ENCODE results near the gene NME7. TPM values are rescaled to one million over a fixed set of nuclear protein-coding genes. Genes with fewer than 3 reads are reported as not detected.
"Not testable (repeated sequence)": the region's sequence is repeated elsewhere in the genome, so short reads cannot be mapped to it uniquely, and the experiment has no call there.

The NME7 gene
- total RNA-seq, 1 donor from 2014 or later = 13.4 TPM

DNA sequence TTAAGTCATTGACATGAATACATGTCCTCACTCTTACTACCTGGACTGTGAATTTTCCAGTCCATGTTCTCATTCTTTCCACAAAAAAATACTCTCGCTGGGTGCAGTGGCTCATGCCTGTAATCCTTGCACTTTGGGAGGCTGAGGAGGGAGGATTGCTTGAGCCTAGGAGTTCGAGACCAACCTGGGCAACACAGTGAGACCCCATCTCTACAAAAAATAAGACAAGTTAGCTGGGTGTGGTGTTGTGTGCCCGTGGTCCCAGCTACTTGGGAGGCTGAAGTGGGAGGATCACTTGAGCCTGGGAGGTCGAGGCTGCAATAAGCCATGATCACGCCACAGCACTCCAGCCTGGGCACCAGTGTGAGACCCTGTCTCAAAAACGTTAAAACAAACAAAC is 242.0 kb downstream of the NME7 start:
- not testable (repeated sequence) for DNase-seq

DNA sequence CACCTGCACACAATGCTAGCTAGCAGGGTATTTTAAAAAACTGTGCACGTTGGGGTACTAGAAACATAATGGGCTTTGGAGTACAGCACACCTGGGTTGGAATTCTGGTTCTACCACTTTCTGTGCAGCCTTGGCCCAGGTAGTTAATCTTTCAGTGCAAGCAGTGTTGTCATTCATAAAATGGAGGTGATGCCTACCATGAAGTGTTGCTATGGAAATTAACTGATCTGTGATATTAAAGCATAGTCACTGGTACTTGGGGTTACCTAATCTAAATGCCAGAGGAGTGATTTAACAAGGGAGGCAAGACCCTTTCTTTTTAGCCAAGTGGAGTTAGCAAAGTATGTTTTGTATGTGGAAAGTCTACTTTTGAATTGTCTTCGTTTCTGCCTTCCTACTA is 243.1 kb downstream of the NME7 start:
- DNase-seq = no peak

DNA sequence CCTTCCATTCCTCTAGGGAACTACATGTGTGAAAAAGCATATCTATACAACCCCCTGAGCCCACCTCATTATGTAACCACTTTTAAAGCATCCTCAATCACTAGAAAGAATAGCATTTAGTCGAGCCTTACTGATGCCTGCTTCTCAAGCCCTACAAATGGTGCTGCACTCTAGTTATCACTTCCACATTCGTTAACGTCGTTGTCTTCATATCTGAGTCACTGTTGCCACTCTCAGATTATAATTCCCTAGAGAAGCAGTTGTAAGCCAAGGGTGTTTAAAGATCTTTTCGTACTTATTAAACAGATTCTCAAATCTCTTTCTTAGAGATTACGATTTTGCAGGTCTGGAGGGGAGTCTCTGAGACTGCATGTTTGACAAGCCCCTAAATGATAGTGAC is 244.6 kb downstream of the NME7 start:
- DNase-seq = no peak

DNA sequence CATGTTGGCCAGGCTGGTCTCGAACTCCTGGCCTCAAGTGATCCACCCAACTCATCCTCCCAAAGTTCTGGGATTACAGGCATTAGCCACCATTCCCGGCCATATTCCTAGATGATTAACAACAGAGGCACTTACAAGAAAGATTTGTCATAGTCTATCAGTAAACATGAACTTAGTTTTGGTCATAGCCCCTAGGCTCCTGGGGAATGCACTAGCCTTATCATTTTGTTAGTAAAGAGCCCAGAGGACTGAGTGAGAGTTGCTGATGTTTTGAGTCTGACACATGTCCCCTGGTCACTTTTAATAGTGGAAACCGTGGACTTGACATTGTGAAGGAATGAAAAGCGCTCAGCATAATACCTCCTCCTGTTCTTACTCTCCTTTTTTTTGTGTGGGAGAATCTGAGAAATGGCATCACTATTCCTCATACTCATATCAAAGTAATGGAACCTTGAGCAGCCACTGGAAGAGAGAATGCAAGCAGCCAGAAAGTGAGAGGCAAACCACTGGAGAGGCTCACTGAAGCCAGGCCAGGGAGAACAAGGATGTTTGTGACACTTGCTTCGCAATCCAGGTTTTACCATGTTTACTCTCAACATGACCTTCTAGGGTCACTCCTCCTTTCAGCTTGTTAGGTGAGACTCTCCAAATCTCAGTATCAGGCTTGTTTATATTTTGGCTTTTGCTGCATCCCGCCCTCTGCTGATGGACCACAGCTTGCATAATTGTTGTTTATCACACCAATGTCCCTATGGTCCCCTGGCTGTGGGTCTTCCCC is 246.3 kb downstream of the NME7 start:
- no peak for DNase-seq

DNA sequence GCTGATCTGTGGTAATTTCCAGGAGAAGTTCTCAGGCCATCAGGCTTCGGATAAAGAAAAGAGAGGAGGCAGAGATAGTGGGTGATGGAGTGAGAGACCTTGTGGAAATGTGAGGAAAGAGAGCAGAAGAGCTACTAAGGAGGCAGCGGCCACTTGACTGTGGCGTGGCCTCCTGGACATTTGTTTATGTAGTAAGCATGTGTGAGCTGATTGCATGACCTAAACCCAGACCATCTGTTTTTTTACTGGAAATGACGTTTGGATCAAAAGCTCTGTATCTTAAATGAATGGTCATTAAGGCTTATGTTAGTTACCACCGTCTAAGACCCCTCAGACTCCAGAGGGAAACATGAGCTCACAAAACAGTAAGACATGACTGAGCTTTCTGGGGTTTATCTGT is 247.5 kb downstream of the NME7 start:
- DNase-seq = no peak

DNA sequence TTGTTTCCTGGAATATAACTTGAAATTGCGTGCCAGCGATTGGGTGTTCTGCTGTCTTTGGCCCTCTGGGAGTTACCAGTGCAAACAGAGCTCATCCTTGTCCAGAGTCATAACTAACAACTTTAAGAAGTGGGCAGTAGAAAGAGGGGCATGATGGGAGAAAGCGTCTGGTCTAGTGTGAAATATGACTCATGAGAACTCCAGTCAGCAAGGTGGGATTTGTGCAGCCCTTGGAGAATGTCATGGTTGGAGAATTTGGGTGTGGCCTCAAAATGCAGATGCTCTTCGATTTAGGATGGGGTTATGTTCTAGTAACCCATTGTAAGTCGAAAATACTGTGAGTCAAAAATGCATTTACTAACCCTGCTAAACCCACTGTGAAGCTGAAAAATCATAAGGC is 248.2 kb downstream of the NME7 start:
- no peak for DNase-seq

DNA sequence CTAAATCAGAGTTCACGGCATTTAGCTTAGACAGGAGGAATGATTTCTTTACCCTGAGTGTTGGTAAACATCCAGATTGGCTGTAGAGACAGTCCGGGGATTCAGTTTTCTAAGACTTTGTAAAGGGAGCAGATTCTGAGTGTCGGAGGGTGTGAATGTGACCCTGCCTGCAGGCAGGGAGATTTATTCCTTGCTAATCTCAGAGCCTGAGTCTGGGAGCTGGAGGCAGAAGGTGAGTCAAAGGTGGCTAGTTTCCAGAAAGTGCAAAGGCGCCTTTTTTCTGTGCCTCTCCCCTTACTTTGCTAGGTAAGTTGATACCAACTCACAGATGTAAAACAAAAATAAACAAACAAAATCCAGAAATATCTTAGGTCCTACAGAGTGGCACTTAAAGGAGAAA is 249.4 kb downstream of the NME7 start:
- no peak for DNase-seq

DNA sequence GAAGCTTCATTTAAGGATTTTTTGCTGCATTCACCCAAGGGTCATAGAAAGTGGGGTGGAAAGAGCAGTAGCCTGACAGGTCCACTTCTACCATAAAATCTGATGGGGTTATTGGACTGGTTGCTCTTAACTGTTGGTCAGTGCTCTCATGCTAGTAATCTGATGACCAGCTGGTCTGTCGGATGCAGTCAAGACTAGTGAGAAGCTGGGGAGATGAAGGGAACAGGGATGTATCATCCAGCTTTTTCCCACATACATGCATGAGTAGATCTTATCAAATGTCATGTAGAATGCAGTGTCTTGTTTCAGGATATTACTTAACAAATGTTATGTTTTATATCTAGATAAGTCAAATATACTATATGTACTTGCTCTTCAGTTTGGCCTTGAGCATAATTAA is 250.0 kb downstream of the NME7 start:
- DNase-seq = no peak

DNA sequence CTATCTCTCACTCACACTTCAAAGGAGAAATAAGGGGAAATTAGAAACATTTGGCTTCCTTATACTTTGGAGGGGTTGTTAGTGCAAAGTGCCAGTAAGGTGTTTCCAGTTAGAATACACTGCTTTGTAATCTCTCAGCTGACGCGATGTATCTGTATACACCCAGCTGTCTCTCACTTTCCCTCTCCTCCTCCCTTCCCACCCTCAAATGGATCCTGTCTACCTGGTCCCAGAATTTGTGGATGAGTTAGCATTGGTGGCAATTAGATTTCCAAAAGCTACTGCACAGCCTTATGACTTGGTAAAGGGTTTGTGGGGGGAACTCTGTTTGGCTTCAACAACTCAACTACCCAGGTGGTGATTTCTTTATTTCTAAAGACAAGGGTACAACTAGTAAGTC is 250.6 kb downstream of the NME7 start:
- DNase-seq = no peak

DNA sequence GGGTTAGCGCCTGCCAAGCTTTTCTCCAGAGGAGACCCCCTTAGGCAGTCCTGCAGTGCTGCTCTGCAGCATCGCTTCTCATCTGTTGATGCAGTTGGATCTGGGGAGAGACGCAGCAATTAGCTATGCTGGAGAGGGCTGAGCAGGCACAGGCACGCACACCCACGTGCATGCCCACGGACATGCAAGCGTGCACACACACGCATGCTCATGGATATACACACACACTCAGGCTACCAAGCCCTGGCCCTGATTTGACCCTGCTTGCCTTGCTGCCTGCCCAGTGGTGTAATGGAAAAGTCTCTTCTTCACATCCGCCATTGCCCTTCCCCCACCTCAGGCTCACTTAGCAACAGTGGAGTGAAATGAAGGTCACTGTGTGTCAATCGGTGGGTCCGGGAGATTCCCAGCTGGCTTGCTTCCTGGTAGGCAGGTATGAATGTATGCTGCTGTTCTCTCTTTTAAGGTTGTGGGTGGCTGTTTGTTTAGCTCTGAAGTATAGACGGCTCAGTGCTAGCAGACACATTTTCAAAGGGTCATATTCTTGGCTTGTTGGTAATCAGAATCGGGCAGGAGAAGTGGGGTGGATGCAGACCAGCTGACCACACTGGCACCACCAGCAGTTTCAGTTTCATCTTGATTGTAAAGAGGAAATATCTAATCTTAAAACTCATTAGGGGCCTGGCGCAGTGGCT is 251.6 kb downstream of the NME7 start:
- DNase-seq = peak; percentile 64

DNA sequence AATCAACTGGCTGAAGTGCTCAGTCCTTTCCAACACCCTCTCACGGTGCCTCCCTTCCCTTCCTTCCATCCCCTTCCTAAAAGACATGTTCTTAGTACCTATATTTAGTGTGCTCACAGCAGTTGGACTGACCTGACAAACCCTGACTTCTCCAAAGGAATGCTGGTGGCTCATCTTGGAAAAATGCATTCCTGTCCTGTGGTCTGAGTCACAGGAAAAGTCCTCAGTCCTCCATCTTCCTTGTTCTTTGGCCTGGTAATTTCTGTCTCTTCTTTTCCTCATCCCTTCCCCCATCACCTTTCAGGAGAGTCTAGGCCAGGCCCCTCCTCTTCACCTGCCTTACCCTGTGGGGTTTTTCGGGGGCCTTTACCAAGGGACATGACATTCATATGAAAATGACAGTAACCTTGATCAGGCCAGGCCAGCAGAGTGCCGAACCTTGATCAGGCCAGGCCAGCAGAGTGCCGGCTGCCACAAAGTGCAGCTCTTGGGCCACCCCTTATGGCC is 253.9 kb downstream of the NME7 start:
- no peak for DNase-seq

DNA sequence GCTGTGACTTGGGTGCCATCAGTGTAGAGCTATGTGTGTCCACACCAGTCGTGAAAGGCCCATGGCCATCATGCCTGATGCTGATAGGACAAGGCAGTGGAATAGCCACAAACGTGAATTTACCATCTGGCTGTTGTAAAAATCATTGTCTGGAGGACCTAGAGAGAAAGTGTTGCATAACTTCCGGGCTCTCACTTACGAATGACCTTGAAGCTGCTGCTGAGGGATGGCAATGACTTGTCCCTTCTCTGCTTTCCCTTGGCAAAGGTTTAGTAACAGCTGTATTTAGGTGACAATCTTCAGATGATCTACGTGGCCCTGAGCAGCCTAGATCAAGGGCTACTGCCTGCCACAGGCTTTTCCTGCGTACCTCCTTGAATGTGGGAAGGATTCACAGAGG is 255.4 kb downstream of the NME7 start:
- no peak for DNase-seq

DNA sequence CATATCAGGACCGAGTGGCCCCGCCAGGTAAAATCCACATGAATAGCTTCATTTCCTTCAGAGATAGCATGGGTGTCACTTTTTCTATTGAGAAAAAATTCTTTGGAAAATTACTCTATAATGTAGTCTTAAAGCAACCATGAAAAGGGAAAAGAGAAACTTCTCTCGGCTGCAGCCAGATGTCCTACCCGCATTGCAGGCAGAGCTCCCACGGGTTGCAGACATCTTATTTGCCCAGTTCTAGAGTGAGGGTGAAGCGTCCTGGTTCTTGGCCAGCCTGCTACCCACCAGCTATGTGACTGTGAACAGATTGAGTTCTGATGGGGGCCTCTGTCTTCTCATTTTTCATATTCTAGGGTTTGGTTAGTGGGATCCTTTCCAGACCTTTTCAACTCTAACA is 256.1 kb downstream of the NME7 start:
- DNase-seq = no peak

DNA sequence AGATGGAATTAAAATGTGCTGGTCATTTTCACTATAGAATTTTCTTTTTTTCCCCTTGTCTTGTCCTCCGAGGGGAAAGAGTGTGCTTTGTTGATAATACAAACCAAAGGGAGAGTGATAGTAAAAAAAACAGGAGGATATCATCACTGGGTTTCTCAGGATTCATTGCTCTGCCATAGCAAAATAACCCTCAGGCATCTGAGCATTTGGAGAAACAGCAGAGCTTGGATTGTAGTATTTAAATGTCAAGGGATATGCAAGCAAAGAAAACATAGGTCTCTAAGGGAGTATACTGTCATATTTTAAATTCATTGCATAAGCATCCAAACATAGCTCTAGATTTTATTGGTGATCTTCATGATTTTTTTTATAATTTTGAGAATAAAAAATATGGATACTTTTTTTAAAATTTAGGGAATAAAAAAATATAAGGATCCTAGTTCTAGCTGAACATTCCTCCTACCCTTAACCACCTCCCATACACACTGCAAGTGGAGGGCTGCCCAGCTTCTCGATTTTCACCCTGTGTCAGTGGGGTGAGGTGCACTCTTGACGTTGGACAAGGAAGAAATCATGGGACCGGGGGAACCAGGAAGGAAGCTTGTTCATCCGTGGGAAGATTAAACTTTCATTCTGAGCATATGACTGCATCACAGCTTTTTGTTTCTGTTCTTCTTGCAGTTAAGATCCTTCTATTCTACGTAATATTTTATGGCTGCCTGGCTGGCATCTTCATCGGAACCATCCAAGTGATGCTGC is 256.7 kb downstream of the NME7 start:
- no peak for DNase-seq

DNA sequence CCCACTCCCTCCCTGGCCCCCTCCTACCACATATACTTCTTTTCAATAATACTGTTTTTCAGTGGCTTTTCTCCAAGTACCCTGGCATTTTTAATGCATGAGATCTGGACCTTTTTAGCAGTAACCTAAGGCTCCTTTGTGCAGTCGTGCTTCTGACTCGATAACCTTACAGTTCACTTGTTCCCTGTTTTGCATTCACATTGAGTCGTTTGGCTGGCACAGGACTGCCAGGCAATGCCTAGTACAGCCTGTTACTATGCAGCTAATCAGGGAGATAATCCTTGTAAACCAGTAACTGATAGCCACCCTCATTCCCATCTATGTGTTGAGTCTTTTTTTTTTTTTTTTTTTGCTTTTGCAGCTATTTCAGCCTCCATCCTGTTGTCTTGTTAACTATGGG is 257.4 kb downstream of the NME7 start:
- DNase-seq = no peak

DNA sequence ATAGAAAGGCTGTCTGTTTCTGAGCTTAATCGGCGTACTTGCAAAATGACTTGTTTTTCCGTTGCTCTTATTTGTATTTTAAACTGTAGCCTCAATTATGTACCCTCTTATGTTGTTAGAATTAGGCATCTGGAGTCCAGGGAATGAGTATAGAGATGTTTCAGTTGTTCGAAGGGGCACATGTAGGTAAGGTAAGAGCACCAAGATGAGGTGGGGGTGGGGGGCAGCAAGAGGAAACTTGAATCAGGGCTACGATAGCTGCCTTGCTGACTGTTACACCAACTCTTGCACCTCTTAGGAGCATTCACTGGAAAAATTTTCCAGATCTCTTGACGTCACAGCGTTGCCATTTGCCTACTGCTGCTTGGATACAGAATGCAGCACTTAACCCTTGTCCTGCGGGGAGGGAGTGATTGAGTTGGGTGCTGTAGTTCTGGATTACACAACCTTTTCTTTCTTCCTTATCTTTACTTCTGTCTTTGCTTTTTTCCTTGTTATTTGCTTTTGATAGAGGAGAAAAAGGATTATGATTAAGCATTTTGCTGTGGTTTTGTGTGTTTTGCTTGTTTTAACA is 257.9 kb downstream of the NME7 start:
- DNase-seq = peak; percentile 78

DNA sequence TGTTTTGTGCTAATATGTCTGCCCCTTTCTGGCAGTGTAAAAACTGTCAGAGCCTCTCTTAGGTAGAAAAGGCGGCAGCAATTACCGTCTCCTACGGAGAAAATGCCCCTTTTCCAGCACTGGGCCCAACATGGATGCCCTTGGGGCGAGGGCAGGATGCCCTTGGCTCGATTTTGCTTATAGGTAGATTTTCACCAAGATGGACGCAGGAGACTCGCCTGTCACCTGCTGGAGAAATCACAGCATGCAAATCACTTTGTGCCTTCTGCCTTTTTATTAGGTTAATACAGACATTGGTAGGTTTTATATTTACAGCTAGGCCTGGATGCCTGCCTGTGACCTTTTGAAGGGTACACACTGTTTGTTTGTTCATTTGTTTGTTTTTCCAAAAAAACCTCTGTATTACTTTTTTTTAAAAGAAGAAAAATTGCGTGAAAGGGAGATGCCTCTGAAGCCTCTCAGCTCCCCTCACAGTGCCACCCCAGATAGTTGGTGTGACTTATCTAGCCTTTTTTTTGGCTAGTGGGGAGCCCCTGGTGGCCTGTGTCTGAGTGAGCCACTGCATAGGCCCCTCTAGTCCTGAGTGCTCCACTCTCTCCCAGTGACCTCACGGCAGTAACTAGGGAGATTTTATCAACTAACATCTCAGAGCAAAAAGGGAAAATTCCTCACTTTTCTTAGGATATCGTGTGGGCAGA is 258.6 kb downstream of the NME7 start:
- DNase-seq = no peak

DNA sequence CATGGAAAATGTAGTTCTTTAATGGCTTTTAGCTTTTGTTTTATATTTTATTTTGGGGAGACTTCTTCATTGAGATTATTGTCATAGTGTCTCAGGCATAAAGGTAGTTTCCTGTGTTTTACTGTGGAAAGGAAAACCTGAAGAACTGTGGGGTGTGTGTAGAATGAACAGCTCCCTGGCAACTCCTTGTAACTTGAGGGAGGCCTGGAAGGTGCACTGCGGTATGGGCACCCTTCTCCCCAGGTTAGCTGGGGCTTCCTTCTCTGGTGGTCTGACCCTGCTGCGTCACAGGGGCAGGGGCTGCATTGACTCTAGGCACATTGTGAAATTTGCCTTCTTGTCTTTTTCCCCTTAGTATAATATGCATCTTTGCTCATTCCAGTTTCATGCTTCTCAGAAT is 259.4 kb downstream of the NME7 start:
- DNase-seq = no peak

DNA sequence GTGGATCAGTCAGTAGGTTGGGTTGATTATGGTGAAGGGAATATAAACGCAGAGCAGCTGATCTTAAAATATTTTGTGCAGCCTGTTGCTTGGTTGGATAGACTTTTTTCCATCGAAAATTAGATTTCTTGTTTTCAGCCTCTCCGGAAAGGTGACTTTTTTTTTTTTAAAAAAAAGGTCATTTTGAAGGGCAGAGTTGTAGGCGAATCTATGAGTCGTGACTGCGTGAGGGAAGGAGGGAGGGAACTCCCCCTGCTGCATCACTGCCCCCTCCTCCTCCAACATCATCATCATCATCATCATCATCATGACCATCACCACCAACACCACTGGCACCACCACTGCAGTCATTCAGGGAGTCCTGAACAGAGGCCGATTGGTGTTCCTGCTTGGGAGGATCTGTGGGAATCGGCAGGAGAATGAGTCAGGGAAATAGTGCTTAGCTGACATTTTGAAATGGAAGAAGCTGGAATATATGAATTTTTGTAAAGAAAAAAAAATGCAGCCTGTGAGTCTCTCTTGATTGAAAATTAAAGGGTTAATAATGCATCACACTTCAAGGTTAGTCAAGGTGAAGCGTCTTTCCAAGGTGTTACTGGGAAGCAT is 259.9 kb downstream of the NME7 start:
- no peak for DNase-seq

DNA sequence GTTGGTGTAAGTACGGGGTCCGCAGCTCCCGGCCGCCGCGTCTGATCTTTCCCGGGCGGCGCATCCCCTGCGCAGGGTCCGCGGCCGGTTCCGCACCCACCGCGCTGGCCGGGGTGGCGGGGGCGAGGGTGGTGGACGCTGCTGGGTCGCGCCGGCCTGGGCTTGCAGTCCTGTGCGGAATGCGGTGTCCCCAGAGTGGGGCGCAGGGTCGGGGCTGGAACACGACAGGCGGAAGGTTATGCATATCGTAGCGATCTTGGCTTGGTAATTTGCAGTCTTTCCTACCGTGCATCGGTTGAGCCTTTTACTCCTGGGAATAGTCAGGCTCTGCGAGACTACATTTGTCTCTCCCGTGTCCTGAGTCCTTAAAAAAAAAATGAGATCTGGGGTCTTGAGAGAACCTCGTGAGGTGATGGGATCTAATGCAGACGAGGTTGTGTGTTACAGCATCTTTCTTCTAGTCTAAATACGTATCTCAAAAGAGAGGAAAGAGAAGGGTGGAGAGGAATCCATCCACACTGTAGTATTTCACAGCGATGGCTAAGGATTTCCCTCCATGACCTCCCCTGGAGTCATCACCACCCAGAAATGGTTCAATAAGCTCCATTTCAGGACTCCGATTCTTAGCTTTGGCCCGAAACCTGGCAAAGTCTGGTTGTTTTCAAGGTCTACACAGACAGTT is 260.5 kb downstream of the NME7 start:
- peak; percentile 50 for DNase-seq

All from tongue (tissue), 2 donors.